ENCODE data around the gene LYAR.
"Not testable (repeated sequence)": the region's sequence is repeated elsewhere in the genome, so short reads cannot be mapped to it uniquely, and the experiment has no call there.

The LYAR gene

DNA sequence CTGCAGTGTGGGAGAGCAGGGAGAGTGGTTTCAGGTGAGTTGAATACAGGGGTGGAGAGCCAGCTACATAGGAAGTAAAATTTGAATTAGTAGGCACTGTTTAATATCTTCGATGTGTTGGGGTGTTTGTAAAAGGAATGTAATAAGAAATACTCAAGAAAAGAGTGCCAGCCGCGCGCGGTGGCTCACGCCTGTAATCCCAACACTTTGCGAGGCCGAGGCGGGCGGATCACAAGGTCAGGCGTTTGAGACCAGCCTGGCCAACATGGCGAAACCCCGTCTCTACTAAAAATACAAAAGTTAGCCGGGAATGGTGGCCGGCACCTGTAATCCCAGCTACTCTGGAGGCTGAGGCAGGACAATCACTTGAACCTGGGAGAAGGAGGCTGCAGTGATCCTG, 40.6 kb downstream of the LYAR start:
- H3K36me3 ChIP-seq (ENCODE audit: control insufficient read depth, insufficient read depth, low read length), result peaks cover 11% of the 10 kb centered on the region
- H3K4me1 ChIP-seq (ENCODE audit: control insufficient read depth, insufficient read depth, low read length, poor library complexity, severe bottlenecking); DNase-seq; H3K9me3 ChIP-seq (ENCODE audit: control insufficient read depth, low read length); H3K4me3 ChIP-seq (ENCODE audit: insufficient read depth, low read depth, low read length, poor library complexity, severe bottlenecking); H3K27ac ChIP-seq (ENCODE audit: insufficient read depth, low read length, poor library complexity, severe bottlenecking); H3K27me3 ChIP-seq (replicated peaks; ENCODE audit: control insufficient read depth, insufficient read depth, low read length, poor library complexity, severe bottlenecking): not testable (repeated sequence)

DNA sequence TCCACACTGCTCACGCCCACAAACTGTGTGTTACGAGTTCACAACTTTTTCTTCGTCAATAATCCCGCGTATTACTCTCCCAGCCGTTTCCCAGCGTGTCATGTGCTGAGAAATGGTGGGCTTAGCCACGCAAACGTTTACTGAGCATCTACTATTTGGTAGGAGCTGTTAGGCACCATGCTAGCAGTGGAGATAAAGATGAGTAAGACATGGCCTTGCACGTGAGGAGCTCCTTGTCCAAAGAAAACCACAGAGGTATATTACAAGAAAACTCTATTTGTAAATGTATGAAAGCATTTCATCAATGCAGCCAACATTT, 41.1 kb downstream of the LYAR start:
- DNase-seq, result no peak
- peak overlapping the region; percentile 90 for H3K27ac ChIP-seq (ENCODE audit: insufficient read depth, low read length, poor library complexity, severe bottlenecking)
- H3K4me3 ChIP-seq (ENCODE audit: insufficient read depth, low read depth, low read length, poor library complexity, severe bottlenecking), result peak overlapping the region; percentile 92
- H3K9me3 ChIP-seq (ENCODE audit: control insufficient read depth, low read length), result no peaks in the 10 kb centered on the region
- H3K36me3 ChIP-seq (ENCODE audit: control insufficient read depth, insufficient read depth, low read length), result peaks cover 16% of the 10 kb centered on the region
- H3K4me1 ChIP-seq (ENCODE audit: control insufficient read depth, insufficient read depth, low read length, poor library complexity, severe bottlenecking), result peaks cover 7% of the 10 kb centered on the region
- H3K27me3 ChIP-seq (replicated peaks; ENCODE audit: control insufficient read depth, insufficient read depth, low read length, poor library complexity, severe bottlenecking), result no peaks in the 10 kb centered on the region

DNA sequence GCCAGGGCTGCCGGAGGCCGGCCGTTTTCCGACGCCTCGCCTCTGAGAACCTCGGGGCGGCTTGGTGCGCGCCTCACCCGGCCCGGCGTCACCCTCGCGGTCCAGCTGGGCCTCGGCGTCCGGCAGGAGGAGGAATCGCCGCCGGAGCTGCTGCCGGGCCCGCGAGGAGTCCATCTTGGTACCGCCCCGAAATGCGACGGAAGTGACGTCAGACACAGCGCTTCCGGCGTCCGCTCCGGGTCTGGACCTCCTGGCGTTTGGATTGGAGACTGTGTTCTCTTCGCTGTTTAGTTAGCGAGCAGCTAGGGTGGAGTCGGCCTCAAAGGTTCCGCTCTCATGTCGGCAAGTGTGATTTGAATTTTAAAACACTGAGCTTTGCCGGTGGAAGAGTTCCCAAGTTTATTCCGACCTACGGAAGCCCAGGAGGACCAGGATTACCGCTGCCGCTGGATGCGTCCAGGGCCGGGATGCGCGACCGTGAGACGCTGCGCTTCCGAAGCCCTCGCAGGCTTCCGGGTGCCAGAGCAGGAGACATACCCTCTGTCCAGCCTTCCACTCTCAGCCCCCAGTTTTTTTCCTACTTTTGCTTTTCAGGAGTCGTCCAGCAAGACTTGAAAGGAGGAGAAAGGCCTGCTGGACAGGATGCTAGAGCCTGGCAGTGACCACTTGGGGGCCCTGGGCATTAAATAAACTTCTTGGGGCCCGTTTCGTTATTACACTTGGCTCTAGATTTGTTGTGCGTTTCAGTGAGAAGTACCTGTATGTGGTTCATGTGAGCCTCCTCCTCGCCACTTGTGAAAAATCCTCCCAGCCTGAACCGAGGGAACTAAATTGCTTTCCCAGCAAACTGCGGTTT, 41.7 kb downstream of the LYAR start, which contains the start of gene TMEM128:
Gene TMEM128, minus strand, starts transcription at position 195 of the 856 bp plus-strand sequence. Its CDS starts 21 bp downstream, at position 174.
- H3K4me3 ChIP-seq (ENCODE audit: insufficient read depth, low read depth, low read length, poor library complexity, severe bottlenecking), result peak within 1 kb of the TSS; percentile 92
- DNase-seq, result peak; percentile 85 to 89 (median 85)

DNA sequence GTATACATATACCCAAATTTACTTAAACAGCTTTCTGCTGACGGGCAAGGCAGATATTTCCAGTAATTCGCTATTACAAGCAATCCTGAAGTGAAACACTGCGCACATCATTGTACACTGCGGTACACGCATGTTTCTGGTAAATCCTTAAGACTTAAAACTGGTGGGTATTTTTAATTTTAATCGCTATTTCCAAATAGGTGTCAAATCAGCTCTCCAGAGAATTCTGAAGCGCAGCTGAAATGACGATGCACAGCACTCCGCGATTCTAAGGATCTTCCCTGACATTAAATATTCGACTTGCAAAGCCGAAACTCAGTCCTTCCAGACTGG, 42.3 kb downstream of the LYAR start:
- Histone ChIP-seq H3K9me3 (ENCODE audit: control insufficient read depth, low read length) (no peaks in the 10 kb centered on the region), H3K27ac (ENCODE audit: insufficient read depth, low read length, poor library complexity, severe bottlenecking) (peak overlapping the region; percentile 90), H3K4me3 (ENCODE audit: insufficient read depth, low read depth, low read length, poor library complexity, severe bottlenecking) (peak overlapping the region; percentile 92), H3K4me1 (ENCODE audit: control insufficient read depth, insufficient read depth, low read length, poor library complexity, severe bottlenecking) (peaks cover 7% of the 10 kb centered on the region), H3K36me3 (ENCODE audit: control insufficient read depth, insufficient read depth, low read length) (peaks cover 24% of the 10 kb centered on the region), H3K27me3 (replicated peaks; ENCODE audit: control insufficient read depth, insufficient read depth, low read length, poor library complexity, severe bottlenecking) (no peaks in the 10 kb centered on the region)
- DNase-seq, result no peak

More for the DNA sequence above, 41.7 kb downstream of the LYAR start, which contains the start of gene TMEM128:
- Histone ChIP-seq H3K36me3 (ENCODE audit: control insufficient read depth, insufficient read depth, low read length) (peaks cover 21% of the 10 kb centered on the region), H3K4me1 (ENCODE audit: control insufficient read depth, insufficient read depth, low read length, poor library complexity, severe bottlenecking) (peaks cover 7% of the 10 kb centered on the region), H3K27me3 (replicated peaks; ENCODE audit: control insufficient read depth, insufficient read depth, low read length, poor library complexity, severe bottlenecking) (no peaks in the 10 kb centered on the region), H3K9me3 (ENCODE audit: control insufficient read depth, low read length) (no peaks in the 10 kb centered on the region), H3K27ac (ENCODE audit: insufficient read depth, low read length, poor library complexity, severe bottlenecking) (peak within 1 kb of the TSS; percentile 90)

GRCh38 chr4:4245172-4245571, 44.8 kb downstream of the LYAR start:
- Histone ChIP-seq H3K36me3 (ENCODE audit: control insufficient read depth, insufficient read depth, low read length) (peaks cover 30% of the 10 kb centered on the region), H3K4me3 (ENCODE audit: insufficient read depth, low read depth, low read length, poor library complexity, severe bottlenecking) (no peak overlapping the region), H3K27me3 (replicated peaks; ENCODE audit: control insufficient read depth, insufficient read depth, low read length, poor library complexity, severe bottlenecking) (no peaks in the 10 kb centered on the region), H3K27ac (ENCODE audit: insufficient read depth, low read length, poor library complexity, severe bottlenecking) (no peak overlapping the region), H3K4me1 (ENCODE audit: control insufficient read depth, insufficient read depth, low read length, poor library complexity, severe bottlenecking) (peaks cover 7% of the 10 kb centered on the region), H3K9me3 (ENCODE audit: control insufficient read depth, low read length) (no peaks in the 10 kb centered on the region)
- no peak for DNase-seq

GRCh38 chr4:4239551-4239950, 50.4 kb downstream of the LYAR start:
- not testable (repeated sequence) for H3K4me1 ChIP-seq (ENCODE audit: control insufficient read depth, insufficient read depth, low read length, poor library complexity, severe bottlenecking); H3K27ac ChIP-seq (ENCODE audit: insufficient read depth, low read length, poor library complexity, severe bottlenecking); H3K4me3 ChIP-seq (ENCODE audit: insufficient read depth, low read depth, low read length, poor library complexity, severe bottlenecking); DNase-seq; H3K27me3 ChIP-seq (replicated peaks; ENCODE audit: control insufficient read depth, insufficient read depth, low read length, poor library complexity, severe bottlenecking); H3K9me3 ChIP-seq (ENCODE audit: control insufficient read depth, low read length)
- H3K36me3 ChIP-seq (ENCODE audit: control insufficient read depth, insufficient read depth, low read length), result peaks cover 35% of the 10 kb centered on the region

- Histone ChIP-seq H3K4me3 (ENCODE audit: insufficient read depth, low read depth, low read length, poor library complexity, severe bottlenecking) (no peak overlapping the region), H3K36me3 (ENCODE audit: control insufficient read depth, insufficient read depth, low read length) (peaks cover 8% of the 10 kb centered on the region), H3K27ac (ENCODE audit: insufficient read depth, low read length, poor library complexity, severe bottlenecking) (no peak overlapping the region), H3K27me3 (replicated peaks; ENCODE audit: control insufficient read depth, insufficient read depth, low read length, poor library complexity, severe bottlenecking) (no peaks in the 10 kb centered on the region), H3K4me1 (ENCODE audit: control insufficient read depth, insufficient read depth, low read length, poor library complexity, severe bottlenecking) (no peaks in the 10 kb centered on the region), H3K9me3 (ENCODE audit: control insufficient read depth, low read length) (no peaks in the 10 kb centered on the region)
- no peak for DNase-seq
These were observed 56.3 kb downstream of the LYAR start for GRCh38 chr4:4233610-4234009.

DNA sequence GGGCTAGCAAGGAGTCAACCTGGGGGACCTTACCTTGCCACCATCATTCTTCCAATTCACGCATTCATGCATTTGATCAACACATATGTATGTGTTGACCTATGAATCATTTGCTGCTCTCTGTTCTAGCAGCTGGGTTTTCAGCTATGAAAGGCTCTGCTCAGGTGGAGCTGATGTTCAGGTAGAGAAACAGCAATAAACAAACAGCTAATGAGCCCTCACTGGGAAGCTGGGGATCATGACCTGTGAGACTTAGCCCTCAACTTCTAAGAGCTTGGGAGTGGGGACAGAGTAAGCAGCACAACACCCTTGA, 61.6 kb downstream of the LYAR start:
- H3K4me1 ChIP-seq (ENCODE audit: control insufficient read depth, insufficient read depth, low read length, poor library complexity, severe bottlenecking), result no peaks in the 10 kb centered on the region
- H3K36me3 ChIP-seq (ENCODE audit: control insufficient read depth, insufficient read depth, low read length), result no peaks in the 10 kb centered on the region
- H3K9me3 ChIP-seq (ENCODE audit: control insufficient read depth, low read length), result no peaks in the 10 kb centered on the region
- H3K4me3 ChIP-seq (ENCODE audit: insufficient read depth, low read depth, low read length, poor library complexity, severe bottlenecking), result no peak overlapping the region
- H3K27ac ChIP-seq (ENCODE audit: insufficient read depth, low read length, poor library complexity, severe bottlenecking), result no peak overlapping the region
- H3K27me3 ChIP-seq (replicated peaks; ENCODE audit: control insufficient read depth, insufficient read depth, low read length, poor library complexity, severe bottlenecking), result peaks cover 6% of the 10 kb centered on the region
- no peak for DNase-seq

GRCh38 chr4:4227510-4228355, 62.2 kb downstream of the LYAR start:
- Histone ChIP-seq H3K36me3 (ENCODE audit: control insufficient read depth, insufficient read depth, low read length) (no peaks in the 10 kb centered on the region), H3K27me3 (replicated peaks; ENCODE audit: control insufficient read depth, insufficient read depth, low read length, poor library complexity, severe bottlenecking) (peaks cover 6% of the 10 kb centered on the region), H3K4me1 (ENCODE audit: control insufficient read depth, insufficient read depth, low read length, poor library complexity, severe bottlenecking) (no peaks in the 10 kb centered on the region), H3K27ac (ENCODE audit: insufficient read depth, low read length, poor library complexity, severe bottlenecking) (no peak overlapping the region), H3K4me3 (ENCODE audit: insufficient read depth, low read depth, low read length, poor library complexity, severe bottlenecking) (no peak overlapping the region), H3K9me3 (ENCODE audit: control insufficient read depth, low read length) (no peaks in the 10 kb centered on the region)
- no peak for DNase-seq

All from effector memory CD4-positive, alpha-beta T cell (primary cell).